HepG2 (cell line): Measurements from ENCODE around the gene LTB4R. TPM values are rescaled to one million over a fixed set of nuclear protein-coding genes. Genes with fewer than 3 reads are reported as not detected.

Source experiments
- ADNP ChIP-seq: sonication (generic); formaldehyde crosslinking; IDR thresholded peaks from 2 replicates; pipeline ENCODE4 v1.4.0; 2020; ENCODE audit warnings: missing genetic modification reagents
- BRF2 ChIP-seq: sonication (generic); formaldehyde crosslinking; IDR thresholded peaks from 2 replicates; pipeline ENCODE4 v1.8.1; 2022; ENCODE audit warnings: mild to moderate bottlenecking, missing genetic modification reagents
- GATAD1 ChIP-seq: IDR thresholded peaks from 2 replicates; pipeline ENCODE4 v1.6.1; 2016; ENCODE audit warnings: missing genetic modification reagents, missing compliant biosample characterization
- IKZF1 ChIP-seq: fragments of 450-650 bp; IDR thresholded peaks from 2 replicates; pipeline ENCODE4 v1.7.1; 2016
- MIXL1 ChIP-seq: IDR thresholded peaks from 2 replicates; pipeline ENCODE4 v1.6.1; 2016
- NPAS2 ChIP-seq: sonication (generic); formaldehyde crosslinking; IDR thresholded peaks from 2 replicates; pipeline ENCODE4 v1.8.0; 2022; ENCODE audit warnings: mild to moderate bottlenecking, missing genetic modification reagents, borderline replicate concordance
- SRSF9 ChIP-seq: fragments of 200-400 bp; formaldehyde crosslinking; IDR thresholded peaks from 2 replicates; pipeline ENCODE4 v1.6.1; 2018; ENCODE audit warnings: borderline replicate concordance, mild to moderate bottlenecking, low read depth, low read length; ENCODE audit not compliant: insufficient read depth, poor library complexity, severe bottlenecking
- SYNCRIP ChIP-seq: fragments of 200-400 bp; formaldehyde crosslinking; IDR thresholded peaks from 2 replicates; pipeline ENCODE4 v1.6.1; 2018; ENCODE audit warnings: mild to moderate bottlenecking, low read depth, low read length; ENCODE audit not compliant: insufficient read depth
- TBP ChIP-seq: sonication (generic); formaldehyde crosslinking; IDR thresholded peaks from 2 replicates; pipeline ENCODE4 v1.5.0; 2020; ENCODE audit warnings: missing genetic modification reagents
- TRIM22 ChIP-seq: fragments of 450-650 bp; IDR thresholded peaks from 2 replicates; pipeline ENCODE4 v1.6.1; 2017
- ZBTB34 ChIP-seq: sonication (generic); formaldehyde crosslinking; IDR thresholded peaks from 2 replicates; pipeline ENCODE4 v1.8.0; 2022; ENCODE audit warnings: mild to moderate bottlenecking, missing genetic modification reagents
- ZBTB39 ChIP-seq: sonication (generic); formaldehyde crosslinking; IDR thresholded peaks from 2 replicates; pipeline ENCODE4 v1.5.0; 2020; ENCODE audit warnings: missing genetic modification reagents
- ZNF160 ChIP-seq: sonication (generic); formaldehyde crosslinking; IDR thresholded peaks from 2 replicates; pipeline ENCODE4 v1.8.0; 2022; ENCODE audit warnings: mild to moderate bottlenecking, inconsistent platforms, missing genetic modification reagents
- ZNF207 ChIP-seq: fragments of 450-650 bp; IDR thresholded peaks from 2 replicates; pipeline ENCODE4 v1.6.1; 2016; ENCODE audit warnings: antibody characterized with exemption, borderline replicate concordance
- ZNF24 ChIP-seq: fragments of 450-650 bp; IDR thresholded peaks from 2 replicates; pipeline ENCODE4 v1.6.1; 2017; ENCODE audit warnings: antibody characterized with exemption, mild to moderate bottlenecking
- ZNF260 ChIP-seq: sonication (generic); formaldehyde crosslinking; IDR thresholded peaks from 2 replicates; pipeline ENCODE4 v1.4.0; 2020; ENCODE audit warnings: missing genetic modification reagents, low read depth, mild to moderate bottlenecking, borderline replicate concordance
- ZNF333 ChIP-seq: sonication (generic); formaldehyde crosslinking; IDR thresholded peaks from 2 replicates; pipeline ENCODE4 v1.4.0; 2020; ENCODE audit warnings: mild to moderate bottlenecking, missing genetic modification reagents, borderline replicate concordance
- ZNF546 ChIP-seq: sonication (generic); formaldehyde crosslinking; conservative IDR thresholded peaks from 2 replicates; pipeline ENCODE4 v1.8.1; 2023; ENCODE audit warnings: mild to moderate bottlenecking, missing genetic modification reagents
- ZNF687 ChIP-seq: sonication (generic); formaldehyde crosslinking; IDR thresholded peaks from 2 replicates; pipeline ENCODE4 v1.5.1; 2020; ENCODE audit warnings: mild to moderate bottlenecking, missing genetic modification reagents, moderate library complexity
- polyA plus RNA-seq, 8 experiments: library from polyadenylated mRNA; depleted of rRNA in 3 of 8; stranded (reverse) in 7 of 8; unstranded in 1 of 8; fragments of >200 nt; fragmentation: Illumina TruSeq in 4 of 8; extraction: Trizol in 4 of 8; gene quantifications; 2 replicates each; pipeline versions ENCODE4 v1.2.1 to v1.2.3, GENCODE V29; 2011 to 2016; ENCODE audit warnings: low read depth in 4 of 8, missing spikeins in 1 of 8, mixed read lengths in 1 of 8; ENCODE audit not compliant: insufficient read depth in 1 of 8
- total RNA-seq, 5 experiments: library from RNA; depleted of rRNA; stranded (reverse); fragments of >200 nt; fragmentation: Illumina TruSeq; extraction: Trizol; gene quantifications; 2 replicates each; pipeline ENCODE4 v1.2.3, GENCODE V29; 2016; ENCODE audit warnings: low read depth in 1 of 5

The LTB4R gene
- total and polyA plus RNA-seq, 2 of the 13 experiments (the other 11 are each of a cell fraction or from before 2014, with no cell fraction given), result 3.2 to 8.2 TPM

GRCh38 chr14:24366721-24367513 is 55.6 kb downstream of the LTB4R start (continued):
- TF ChIP-seq ZBTB39 (peak; percentile 66; the same call in 1 of the 2 replicates), ZNF260 (no peak), BRF2 (CRISPR knock-in tag) (no peak), SYNCRIP (no peak), TRIM22 (no peak), ZNF207 (no peak), SRSF9 (no peak), TBP (CRISPR knock-in tag) (no peak), ADNP (CRISPR knock-in tag) (no peak), NPAS2 (CRISPR knock-in tag) (no peak), ZNF24 (no peak), ZNF160 (CRISPR knock-in tag) (no peak), IKZF1 (no peak), ZNF333 (peak; percentile 70; the same call in 1 of the 2 replicates), ZNF546 (0 out of 2 replicates have a peak, but pooled peaks have one; percentile 5), ZNF687 (peak; percentile 55), GATAD1 (CRISPR knock-in tag) (peak; percentile 69; the same call in 1 of the 2 replicates), ZBTB34 (CRISPR knock-in tag) (peak; percentile 83; the same call in 1 of the 2 replicates), MIXL1 (no peak; the same call in 1 of the 2 replicates)
